ENCODE results near the gene ZYX. TPM values are rescaled to one million over a fixed set of nuclear protein-coding genes. Genes with fewer than 3 reads are reported as not detected.

Gene ZYX
- total RNA-seq, 1 donor from 2014 or later, result 61.7 TPM

DNA sequence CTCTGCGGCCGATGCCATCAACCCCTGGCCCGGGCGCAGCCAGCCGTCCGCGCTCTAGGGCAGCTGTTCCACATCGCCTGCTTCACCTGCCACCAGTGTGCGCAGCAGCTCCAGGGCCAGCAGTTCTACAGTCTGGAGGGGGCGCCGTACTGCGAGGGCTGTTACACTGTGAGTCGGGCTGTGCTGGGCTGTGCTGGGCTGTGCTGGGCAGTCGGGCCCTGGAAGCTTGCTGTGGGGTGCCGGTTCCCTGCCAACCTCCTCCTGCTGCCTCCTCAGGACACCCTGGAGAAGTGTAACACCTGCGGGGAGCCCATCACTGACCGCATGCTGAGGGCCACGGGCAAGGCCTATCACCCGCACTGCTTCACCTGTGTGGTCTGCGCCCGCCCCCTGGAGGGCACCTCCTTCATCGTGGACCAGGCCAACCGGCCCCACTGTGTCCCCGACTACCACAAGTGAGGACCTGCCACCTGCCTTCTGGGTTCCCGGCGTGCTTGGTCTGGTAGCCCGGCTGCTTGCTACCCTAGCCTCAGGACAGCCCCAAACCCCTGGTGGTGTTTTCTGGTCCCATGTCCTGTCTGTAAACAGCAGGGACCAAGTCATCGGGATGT lies 7.5 kb downstream of the ZYX start:
- Mint-ChIP-seq H3K4me1 (no peaks in the 10 kb centered on the region), H3K4me3 (no peak overlapping the region), H3K9me3 (no peaks in the 10 kb centered on the region), H3K27ac (ENCODE audit: unreplicated experiment) (no peak overlapping the region), H3K36me3 (ENCODE audit: low read depth) (peaks cover 6% of the 10 kb centered on the region), H3K27me3 (ENCODE audit: low read depth) (no peaks in the 10 kb centered on the region)
- no peak for DNase-seq (ENCODE audit: low read depth, low spot score)
- TF ChIP-seq CTCF (conservative IDR thresholded peaks at IDR 0.05), result no peak

- no peak for DNase-seq (ENCODE audit: low read depth, low spot score)
- H3K4me3 Mint-ChIP-seq, result no peak overlapping the region
- no peak overlapping the region for H3K27ac Mint-ChIP-seq (ENCODE audit: unreplicated experiment)
- H3K36me3 Mint-ChIP-seq (ENCODE audit: low read depth), result peaks cover 6% of the 10 kb centered on the region
- no peak for TF ChIP-seq CTCF (conservative IDR thresholded peaks at IDR 0.05)
- H3K4me1 Mint-ChIP-seq, result no peaks in the 10 kb centered on the region
- H3K27me3 Mint-ChIP-seq (ENCODE audit: low read depth), result no peaks in the 10 kb centered on the region
- no peaks in the 10 kb centered on the region for H3K9me3 Mint-ChIP-seq
Measured at GRCh38 chr7:143389316-143390103, 8.4 kb downstream of the ZYX start.

DNA sequence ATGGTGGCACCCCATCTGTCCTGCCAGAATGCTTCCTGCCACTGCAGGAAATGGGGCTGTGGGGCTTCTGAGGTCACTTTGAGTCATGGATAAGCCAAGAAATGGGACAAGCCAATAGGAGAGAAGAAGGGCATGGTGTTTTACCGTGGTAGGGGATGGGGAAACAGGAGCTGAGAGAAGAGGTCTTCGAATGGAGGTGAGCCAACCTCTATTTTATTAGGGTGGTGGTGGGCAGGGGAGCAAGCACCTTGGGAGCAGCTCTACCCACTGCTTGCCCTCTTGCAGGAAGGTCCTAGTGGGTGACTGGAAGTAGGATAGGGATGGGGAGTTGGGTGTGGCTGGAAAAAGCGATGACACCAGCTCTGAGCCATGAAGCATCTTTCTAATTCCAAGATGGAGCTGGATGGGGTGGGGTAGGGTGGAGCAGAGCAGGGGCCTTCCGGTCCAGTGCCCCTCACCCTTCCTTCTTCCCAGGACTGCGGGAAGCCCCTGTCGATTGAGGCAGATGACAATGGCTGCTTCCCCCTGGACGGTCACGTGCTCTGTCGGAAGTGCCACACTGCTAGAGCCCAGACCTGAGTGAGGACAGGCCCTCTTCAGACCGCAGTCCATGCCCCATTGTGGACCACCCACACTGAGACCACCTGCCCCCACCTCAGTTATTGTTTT lies 9.1 kb downstream of the ZYX start:
- no peaks in the 10 kb centered on the region for H3K27me3 Mint-ChIP-seq (ENCODE audit: low read depth)
- no peak for DNase-seq (ENCODE audit: low read depth, low spot score)
- no peak for TF ChIP-seq CTCF (conservative IDR thresholded peaks at IDR 0.05)
- H3K36me3 Mint-ChIP-seq (ENCODE audit: low read depth), result peaks cover 6% of the 10 kb centered on the region
- H3K9me3 Mint-ChIP-seq, result no peaks in the 10 kb centered on the region
- no peak overlapping the region for H3K4me3 Mint-ChIP-seq
- peaks cover 3% of the 10 kb centered on the region for H3K4me1 Mint-ChIP-seq
- no peak overlapping the region for H3K27ac Mint-ChIP-seq (ENCODE audit: unreplicated experiment)

GRCh38 chr7:143390773-143391317 lies 9.7 kb downstream of the ZYX start:
- peaks cover 4% of the 10 kb centered on the region for H3K4me1 Mint-ChIP-seq

More at GRCh38 chr7:143390773-143391317, 9.7 kb downstream of the ZYX start:
- Mint-ChIP-seq H3K4me3 (no peak overlapping the region), H3K36me3 (ENCODE audit: low read depth) (peaks cover 6% of the 10 kb centered on the region), H3K27me3 (ENCODE audit: low read depth) (no peaks in the 10 kb centered on the region), H3K27ac (ENCODE audit: unreplicated experiment) (no peak overlapping the region), H3K9me3 (no peaks in the 10 kb centered on the region)
- DNase-seq (ENCODE audit: low read depth, low spot score), result no peak
- TF ChIP-seq CTCF (conservative IDR thresholded peaks at IDR 0.05), result no peak

Measured in neural crest cell (in vitro differentiated cells).